Head of caudate nucleus (tissue), 42 donors: ENCODE data around the gene ULK4.
"Not testable (repeated sequence)": the region's sequence is repeated elsewhere in the genome, so short reads cannot be mapped to it uniquely, and the experiment has no call there.

Experiments
- DNase-seq, 42 donors: peaks; one replicate each; pipeline versions ENCODE4 v3.0.0 to v3.0.0-alpha.2; 2020 to 2021; ENCODE audit warnings: mixed read lengths in 7 of 42
- intact Hi-C: fragments of 100-400 bp; cut with DNase I; formaldehyde crosslinking; loops from one replicate; pipeline ENCODE4 v1.15.0; 2022

The ULK4 gene

GRCh38 chr3:41318520-41318919 lies 643.4 kb downstream of the ULK4 start:
- intact Hi-C loops, result no loop called here
- no peak for DNase-seq

GRCh38 chr3:41317718-41318117 lies 644.2 kb downstream of the ULK4 start:
- intact Hi-C loops, result no loop called here
- DNase-seq, result no peak

- intact Hi-C loops, result no loop called here
- no peak for DNase-seq
Observed at GRCh38 chr3:41317298-41317697, 644.6 kb downstream of the ULK4 start.

GRCh38 chr3:41315126-41315525 lies 646.8 kb downstream of the ULK4 start:
- DNase-seq, result no peak

GRCh38 chr3:41308119-41308518 lies 653.8 kb downstream of the ULK4 start:
- DNase-seq, result no peak
- intact Hi-C loops, result no loop called here

More at GRCh38 chr3:41315126-41315525, 646.8 kb downstream of the ULK4 start:
- intact Hi-C loops, result no loop called here

GRCh38 chr3:41307065-41307464 lies 654.8 kb downstream of the ULK4 start:
- intact Hi-C loops, result no loop called here
- no peak for DNase-seq

GRCh38 chr3:41304593-41304992 lies 657.3 kb downstream of the ULK4 start:
- DNase-seq, result peak in 5 of 42 donors; percentile 2 to 11 (median 3)
- intact Hi-C loops, result no loop called here

- intact Hi-C loops, result no loop called here
Observed at GRCh38 chr3:41302295-41302694, 659.6 kb downstream of the ULK4 start.

GRCh38 chr3:41301548-41301947 lies 660.4 kb downstream of the ULK4 start:
- no peak for DNase-seq
- intact Hi-C loops, result no loop called here

More at GRCh38 chr3:41302295-41302694, 659.6 kb downstream of the ULK4 start:
- DNase-seq, result no peak

GRCh38 chr3:41299036-41299435 lies 662.9 kb downstream of the ULK4 start:
- DNase-seq, result no peak
- intact Hi-C loops, result no loop called here

GRCh38 chr3:41297750-41298149 lies 664.2 kb downstream of the ULK4 start:
- DNase-seq, result no peak
- intact Hi-C loops, result no loop called here

- no peak for DNase-seq
- intact Hi-C loops, result no loop called here
Observed at GRCh38 chr3:41296556-41296955, 665.3 kb downstream of the ULK4 start.

- no peak for DNase-seq
- intact Hi-C loops, result no loop called here
Observed at GRCh38 chr3:41295740-41296139, 666.2 kb downstream of the ULK4 start.

GRCh38 chr3:41293169-41293681 lies 668.7 kb downstream of the ULK4 start:
- DNase-seq, result no peak
- intact Hi-C loops, result no loop called here

GRCh38 chr3:41290736-41291135 lies 671.2 kb downstream of the ULK4 start:
- intact Hi-C loops, result no loop called here
- peak in 2 of 42 donors; percentile 13 to 17 for DNase-seq

GRCh38 chr3:41290306-41290705 lies 671.6 kb downstream of the ULK4 start:
- intact Hi-C loops, result no loop called here
- no peak for DNase-seq

GRCh38 chr3:41288785-41289184 lies 673.1 kb downstream of the ULK4 start:
- DNase-seq, result no peak
- intact Hi-C loops, result no loop called here

GRCh38 chr3:41286305-41286704 lies 675.6 kb downstream of the ULK4 start:
- intact Hi-C loops, result no loop called here
- no peak for DNase-seq

- intact Hi-C loops, DNase-seq: not testable (repeated sequence)
Observed at GRCh38 chr3:41284934-41285333, 677.0 kb downstream of the ULK4 start.

- no peak for DNase-seq
- intact Hi-C loops, result no loop called here
Observed at GRCh38 chr3:41277790-41278465, 684.0 kb downstream of the ULK4 start.

GRCh38 chr3:41276191-41276590 lies 685.7 kb downstream of the ULK4 start:
- intact Hi-C loops, result no loop called here
- DNase-seq, result no peak
